Measurements from ENCODE around the gene PRND.
"Not testable (repeated sequence)": the region's sequence is repeated elsewhere in the genome, so short reads cannot be mapped to it uniquely, and the experiment has no call there.

Gene PRND

DNA sequence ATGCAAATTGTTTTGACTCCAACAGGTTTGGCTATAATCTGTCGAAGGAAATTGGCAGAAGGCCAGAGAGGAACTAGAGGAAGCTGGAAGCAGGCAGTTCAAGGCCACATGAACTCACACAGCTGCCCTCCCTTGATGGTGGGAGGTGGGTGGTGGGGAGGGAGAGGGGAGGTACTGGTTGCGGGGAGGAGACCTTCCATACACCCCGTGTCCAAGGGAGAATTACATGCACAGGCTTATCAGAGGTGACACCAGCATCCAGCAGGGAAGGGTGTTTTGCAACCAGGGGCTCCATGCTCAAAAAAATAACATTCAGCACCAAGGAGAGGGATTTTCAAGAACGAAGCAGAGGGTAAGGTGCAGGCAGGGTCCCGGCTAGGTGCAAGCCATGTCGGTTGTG is 9.1 kb downstream of the PRND start:
- in situ Hi-C loops (cut with MboI; ENCODE audit: low sequenced_read_pairs), result no loop called here

DNA sequence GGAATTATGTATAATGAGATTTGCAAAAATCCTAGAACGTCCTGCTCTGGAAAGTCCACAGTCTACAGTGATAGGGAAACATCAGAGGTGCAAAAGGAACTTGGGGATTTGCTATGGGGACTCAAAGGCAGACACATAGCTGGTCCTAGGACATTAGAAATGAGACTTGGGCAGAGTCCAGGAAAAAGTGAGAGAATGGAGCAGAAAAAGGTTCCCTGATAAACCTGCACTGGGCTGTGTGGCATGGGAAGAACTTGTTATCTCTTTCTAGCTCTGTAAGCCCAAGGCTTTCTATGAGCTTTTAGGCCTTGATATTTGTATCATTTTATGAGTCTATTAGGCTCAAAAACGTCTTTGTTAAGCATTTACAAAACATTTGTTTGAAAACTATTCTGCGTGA is 15.2 kb downstream of the PRND start:
- in situ Hi-C loops (cut with MboI; ENCODE audit: low sequenced_read_pairs), result no loop called here

DNA sequence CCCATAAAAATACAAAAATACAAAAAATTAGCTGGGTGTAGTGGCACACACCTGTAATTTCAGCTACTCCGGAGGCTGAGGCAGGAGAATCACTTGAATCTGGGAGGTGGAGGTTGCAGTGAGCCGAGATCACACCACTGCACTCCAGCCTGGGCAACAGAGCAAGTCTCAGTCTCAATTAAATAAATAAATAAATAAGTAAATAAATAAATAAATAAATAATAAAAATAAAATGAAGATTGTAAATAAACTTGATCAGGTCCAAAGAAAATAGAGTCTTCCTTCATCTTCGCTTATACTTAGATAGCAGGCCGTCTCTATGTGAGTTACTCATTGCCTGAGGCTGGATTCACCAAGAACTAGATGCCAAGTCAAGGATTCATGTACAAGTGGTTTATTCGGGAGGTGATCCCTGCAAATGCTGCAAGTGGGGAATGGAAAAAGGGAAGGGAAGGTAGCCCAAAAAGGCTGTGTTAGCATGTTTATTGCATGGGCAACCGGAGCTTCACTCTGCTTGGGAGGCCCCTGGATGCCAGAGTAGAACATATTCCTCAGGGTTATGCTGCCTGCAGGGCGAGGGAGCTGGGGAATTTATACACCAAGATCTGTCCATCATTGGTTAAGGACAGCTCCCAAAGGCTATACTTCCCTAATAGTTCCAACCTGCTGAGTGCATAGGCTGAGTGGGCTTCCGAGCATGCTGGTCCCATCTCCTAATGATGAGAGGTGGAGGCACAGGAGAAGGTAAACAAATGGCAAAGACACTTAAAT is 16.3 kb downstream of the PRND start:
- in situ Hi-C loops (cut with MboI; ENCODE audit: low sequenced_read_pairs), result no loop called here

GRCh38 chr20:4740774-4741431 is 19.2 kb downstream of the PRND start:
- in situ Hi-C loops (cut with MboI; ENCODE audit: low sequenced_read_pairs), result no loop called here

DNA sequence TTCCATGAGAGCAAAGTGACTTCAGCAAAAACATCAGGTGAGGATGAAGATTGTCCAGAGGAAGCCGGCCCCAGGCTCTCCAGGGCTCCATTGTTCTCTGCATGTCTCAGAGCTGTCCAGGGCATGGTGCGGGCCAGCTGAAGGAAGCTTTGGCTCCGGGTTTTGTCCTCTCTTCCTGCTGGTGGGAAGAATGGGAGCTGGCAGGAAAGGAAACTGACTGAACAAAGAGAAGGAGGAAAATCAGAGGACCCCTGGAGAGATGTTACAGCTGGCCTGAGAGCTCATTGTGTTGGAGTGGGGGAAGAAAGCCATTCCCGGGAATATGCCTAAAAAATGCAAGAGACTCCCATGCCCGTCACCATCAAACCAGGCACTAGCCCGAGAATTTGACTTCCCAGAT is 27.1 kb downstream of the PRND start:
- in situ Hi-C loops (cut with MboI; ENCODE audit: low sequenced_read_pairs), result no loop called here

DNA sequence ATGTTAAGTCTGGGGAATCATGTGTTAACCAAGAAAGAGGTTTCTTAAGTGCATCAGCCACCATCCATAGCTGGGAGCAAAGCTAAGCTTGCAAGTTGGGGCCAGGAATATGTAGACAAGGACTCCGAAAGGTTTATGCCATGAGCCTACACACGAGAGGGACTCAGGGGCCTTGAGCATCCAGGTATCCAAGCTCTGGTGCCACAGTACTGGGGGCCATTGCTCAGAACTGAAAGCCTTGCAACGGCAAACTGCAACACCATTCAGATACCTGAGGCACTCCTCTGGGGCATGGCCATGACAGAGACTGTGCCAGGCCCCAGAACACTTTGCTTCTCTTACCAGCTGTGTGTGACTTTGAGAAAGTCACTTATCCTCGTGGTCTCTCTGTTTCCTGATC is 27.6 kb downstream of the PRND start:
- in situ Hi-C loops (cut with MboI; ENCODE audit: low sequenced_read_pairs), result no loop called here

GRCh38 chr20:4750381-4750780 is 28.7 kb downstream of the PRND start:
- in situ Hi-C loops (cut with MboI; ENCODE audit: low sequenced_read_pairs), result no loop called here

DNA sequence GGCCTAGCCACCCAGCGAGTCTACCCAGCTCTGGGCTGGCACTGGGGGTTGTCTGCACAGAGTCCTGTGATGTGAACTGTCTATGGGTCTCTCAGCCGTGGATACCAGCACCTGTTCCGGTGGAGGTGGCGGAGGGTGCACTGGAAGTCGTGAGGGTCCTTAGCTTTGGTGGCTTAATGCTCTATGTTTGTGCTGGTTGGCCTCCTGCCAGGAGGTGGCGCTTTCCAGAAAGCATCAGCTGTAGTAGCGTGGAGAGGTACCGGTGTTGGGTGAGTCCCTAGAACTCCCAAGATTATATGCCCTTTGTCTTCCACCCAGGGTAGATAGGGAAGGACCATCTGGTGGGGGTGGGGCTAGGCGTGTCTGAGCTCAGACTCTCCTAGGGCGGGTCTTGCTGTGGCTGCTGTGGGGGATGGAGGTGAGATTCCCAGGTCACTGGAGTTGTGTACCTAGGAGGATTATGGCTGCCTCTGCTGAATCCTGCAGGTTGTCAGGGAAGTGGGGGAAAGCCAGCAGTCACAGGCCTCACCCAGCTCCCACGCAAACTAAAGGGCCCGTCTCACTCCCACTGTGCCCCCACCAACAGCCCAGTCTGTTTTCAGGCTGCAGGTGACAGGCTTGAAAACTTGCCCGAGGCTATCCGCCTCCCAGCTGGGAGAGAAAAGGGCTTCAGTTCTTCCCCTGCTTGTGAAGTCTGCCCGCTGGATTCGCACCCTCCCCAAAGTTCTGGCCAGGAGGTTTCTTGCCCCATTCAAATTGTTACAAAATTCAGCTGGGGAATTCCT is 37.6 kb downstream of the PRND start:
- in situ Hi-C loops (cut with MboI; ENCODE audit: low sequenced_read_pairs), result not testable (repeated sequence)

- in situ Hi-C loops (cut with MboI; ENCODE audit: low sequenced_read_pairs), result no loop called here
These were observed 41.6 kb downstream of the PRND start for GRCh38 chr20:4763261-4763660.

GRCh38 chr20:4763723-4764510 is 42.2 kb downstream of the PRND start:
- in situ Hi-C loops (cut with MboI; ENCODE audit: low sequenced_read_pairs), result no loop called here

- in situ Hi-C loops (cut with MboI; ENCODE audit: low sequenced_read_pairs), result no loop called here
These were observed 43.1 kb downstream of the PRND start for GRCh38 chr20:4764805-4765204.

DNA sequence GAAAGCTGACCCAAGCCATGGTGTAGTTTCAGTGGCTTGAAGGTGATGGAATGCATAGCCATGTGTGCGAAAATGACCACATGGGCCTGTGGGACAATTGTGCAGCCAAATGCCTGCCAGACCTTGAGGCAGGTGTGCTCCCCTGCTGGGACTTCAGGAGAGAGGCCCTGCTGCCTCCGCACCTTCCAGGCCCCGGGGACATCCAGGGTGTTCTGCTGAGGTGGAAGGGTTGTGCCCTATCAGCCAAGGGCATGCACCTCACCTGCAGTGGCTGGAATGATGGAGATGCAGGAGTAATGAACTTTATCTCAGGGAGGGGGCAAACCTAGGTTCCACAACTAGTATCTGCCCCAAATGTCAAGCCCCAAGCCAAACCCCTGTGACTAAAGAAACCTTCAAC is 44.0 kb downstream of the PRND start:
- in situ Hi-C loops (cut with MboI; ENCODE audit: low sequenced_read_pairs), result no loop called here

DNA sequence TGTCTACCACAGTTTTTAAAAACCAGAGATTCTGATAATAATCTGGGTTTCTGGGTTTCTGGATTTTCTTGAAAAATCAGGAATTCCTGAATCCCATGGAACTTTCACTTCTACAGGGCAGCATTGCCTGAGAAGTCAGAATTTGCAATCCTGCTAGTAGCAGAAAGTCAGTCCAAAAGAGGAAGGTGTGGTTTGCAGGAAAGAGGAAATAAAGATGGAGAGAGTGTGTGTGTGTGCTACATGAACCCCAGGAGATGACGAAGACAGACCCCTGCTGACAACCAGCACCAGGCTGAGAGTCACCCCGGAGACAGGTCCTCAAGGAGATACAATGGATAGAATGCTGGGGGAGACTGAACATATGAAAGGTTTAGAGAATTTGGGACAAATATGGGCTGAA is 44.9 kb downstream of the PRND start:
- in situ Hi-C loops (cut with MboI; ENCODE audit: low sequenced_read_pairs), result no loop called here

DNA sequence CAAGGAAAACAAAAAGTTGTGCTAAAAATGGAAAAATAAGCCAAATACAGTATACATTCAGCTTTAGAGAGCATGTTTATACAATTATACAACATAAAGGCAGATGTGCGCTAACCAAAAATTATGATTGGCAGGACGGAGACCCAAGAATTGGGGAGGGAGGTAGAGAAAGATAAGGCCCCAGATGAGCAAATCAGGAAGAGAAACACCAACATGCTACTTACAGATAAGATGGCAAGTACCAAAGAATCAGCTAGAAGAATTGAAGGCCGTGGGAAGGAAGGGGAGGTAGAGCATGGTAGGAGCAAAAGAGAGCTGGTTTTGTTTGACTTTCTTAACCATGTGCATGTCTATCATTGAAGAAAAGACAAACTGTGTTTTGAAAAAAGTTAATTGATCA is 45.4 kb downstream of the PRND start:
- in situ Hi-C loops (cut with MboI; ENCODE audit: low sequenced_read_pairs), result no loop called here

DNA sequence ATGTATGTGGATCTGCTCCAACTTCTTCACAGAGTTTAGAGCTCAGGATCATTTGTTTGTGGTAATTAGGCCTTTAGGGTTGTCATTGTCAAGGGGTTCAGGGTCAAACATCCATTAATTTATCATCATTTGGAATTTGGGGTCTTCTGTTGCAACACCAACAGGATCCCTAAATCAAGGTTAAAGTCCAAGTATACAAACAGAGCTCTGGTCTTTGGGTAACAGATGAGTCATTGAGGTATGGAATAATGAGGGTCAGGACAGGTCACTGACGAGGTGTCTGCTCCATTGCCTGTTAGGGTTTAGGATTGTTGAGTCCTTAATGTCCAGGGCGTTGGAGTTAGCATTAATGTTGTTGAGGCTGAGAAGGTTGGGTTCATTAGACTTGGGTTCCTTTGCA is 47.6 kb downstream of the PRND start:
- in situ Hi-C loops (cut with MboI; ENCODE audit: low sequenced_read_pairs), result no loop called here

- in situ Hi-C loops (cut with MboI; ENCODE audit: low sequenced_read_pairs), result loop anchor here (10.0 kb wide), 1 partner anchor 325 kb away; no protein-coding TSS in a partner anchor
These were observed 48.3 kb downstream of the PRND start for GRCh38 chr20:4770026-4770425.

- in situ Hi-C loops (cut with MboI; ENCODE audit: low sequenced_read_pairs), result loop anchor here (10.0 kb wide), 1 partner anchor 324 kb away; no protein-coding TSS in a partner anchor
These were observed 49.3 kb downstream of the PRND start for GRCh38 chr20:4771004-4771403.

DNA sequence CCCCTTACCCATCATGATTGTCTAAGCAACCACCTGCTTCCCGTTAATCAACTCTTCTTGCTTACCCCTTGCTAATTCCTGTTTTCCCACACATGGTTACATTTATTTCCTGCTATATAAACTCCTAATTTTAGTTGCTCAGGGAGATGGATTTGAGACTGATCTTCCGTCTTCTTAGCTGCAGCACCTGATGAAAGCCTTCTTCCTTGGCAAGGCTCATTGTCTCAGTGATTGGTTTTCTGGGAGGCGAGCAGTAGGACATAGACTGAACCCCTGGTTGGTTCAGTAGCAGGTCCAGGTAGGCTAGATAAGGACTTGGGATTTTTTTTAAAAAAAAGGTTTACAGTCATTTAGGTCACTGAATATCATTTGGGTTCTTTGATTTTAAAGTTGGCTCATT is 50.4 kb downstream of the PRND start:
- in situ Hi-C loops (cut with MboI; ENCODE audit: low sequenced_read_pairs), result loop anchor here (10.0 kb wide), 1 partner anchor 323 kb away; no protein-coding TSS in a partner anchor

DNA sequence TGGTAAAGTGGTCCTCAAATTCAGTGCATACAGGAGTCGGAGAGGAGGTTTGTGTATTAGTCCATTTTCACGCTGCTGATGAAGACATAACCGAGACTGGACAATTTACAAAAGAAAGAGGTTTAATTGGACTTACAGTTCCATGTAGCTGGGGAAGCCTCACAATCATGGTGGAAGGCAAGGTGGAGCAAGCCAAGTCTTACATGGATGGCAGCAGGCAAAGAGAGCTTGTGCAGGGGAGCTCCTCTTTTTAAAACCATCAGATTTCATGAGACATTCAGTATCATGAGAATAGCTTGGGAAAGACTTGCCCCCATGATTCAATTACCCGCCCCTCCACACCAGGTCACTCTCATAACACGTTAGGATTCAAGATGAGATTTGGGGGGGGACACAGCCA is 51.3 kb downstream of the PRND start:
- in situ Hi-C loops (cut with MboI; ENCODE audit: low sequenced_read_pairs), result loop anchor here (10.0 kb wide), 1 partner anchor 322 kb away; no protein-coding TSS in a partner anchor

DNA sequence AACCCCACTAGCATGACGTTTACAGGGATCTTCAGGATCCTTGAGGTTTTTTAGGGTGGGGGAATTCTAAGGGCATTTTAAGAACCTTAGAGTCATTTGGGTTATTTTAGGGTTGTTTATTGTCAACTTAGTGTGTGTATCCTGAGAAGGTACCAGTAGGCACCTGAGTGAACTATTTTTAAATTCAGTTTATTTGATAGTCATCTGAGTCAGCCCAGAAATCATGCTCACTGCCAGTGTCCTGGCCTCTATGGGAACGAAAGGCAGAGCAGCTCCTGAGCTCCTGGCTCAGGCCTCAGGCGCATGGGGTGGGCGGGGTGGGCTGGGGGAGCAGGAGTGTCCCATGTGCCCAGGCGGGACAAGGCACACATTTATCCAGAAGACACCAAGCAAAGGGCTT is 52.0 kb downstream of the PRND start:
- in situ Hi-C loops (cut with MboI; ENCODE audit: low sequenced_read_pairs), result loop anchor here (10.0 kb wide), 1 partner anchor 321 kb away; no protein-coding TSS in a partner anchor

GRCh38 chr20:4774207-4774606 is 52.5 kb downstream of the PRND start:
- in situ Hi-C loops (cut with MboI; ENCODE audit: low sequenced_read_pairs), result loop anchor here (10.0 kb wide), 1 partner anchor 321 kb away; no protein-coding TSS in a partner anchor
